Measurements from ENCODE around the gene ATAD3B. TPM values are rescaled to one million over a fixed set of nuclear protein-coding genes. Genes with fewer than 3 reads are reported as not detected.

Gene ATAD3B
- total RNA-seq, 4 donors from 2014 or later: 13.0 to 40.3 (median 17.1) TPM

DNA sequence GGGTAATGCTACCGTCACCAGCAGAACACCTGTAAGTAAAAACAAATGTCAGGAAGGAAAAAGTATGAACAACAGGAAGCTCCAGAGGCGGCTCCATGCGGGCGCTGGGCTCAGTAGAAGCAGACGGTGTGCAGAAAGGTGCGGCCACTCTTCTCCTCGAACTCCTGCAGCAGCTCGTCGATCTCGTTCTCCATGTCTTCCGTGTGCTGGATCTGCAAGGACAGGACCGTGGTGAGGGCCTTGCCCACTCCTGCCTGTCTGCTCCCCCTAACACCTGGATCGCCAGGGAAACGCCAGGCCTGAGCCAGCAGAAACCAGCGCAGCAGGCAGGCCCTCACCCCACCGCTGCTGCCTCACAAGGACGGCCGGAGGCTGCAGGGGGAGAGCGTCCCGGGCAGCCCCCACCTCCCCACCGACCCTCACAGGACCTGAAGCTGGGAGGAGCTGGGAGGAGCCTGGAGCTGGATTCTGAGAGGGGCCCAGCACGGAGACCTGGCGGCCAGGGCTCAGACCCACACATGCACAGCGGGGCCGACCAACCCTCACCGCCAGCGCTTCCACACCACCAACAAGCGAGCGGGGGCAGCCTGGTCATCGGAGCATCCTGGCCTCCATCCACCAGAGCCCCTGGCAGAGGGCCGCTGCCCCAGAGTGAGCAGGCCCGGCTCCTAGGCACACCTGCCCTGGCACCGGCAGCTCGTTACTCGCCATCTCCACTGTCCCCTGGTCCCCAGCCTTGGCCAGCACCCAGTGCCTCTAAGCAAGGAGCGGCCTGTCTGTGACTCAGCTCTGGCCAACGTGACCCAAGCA, 70.6 kb downstream of the ATAD3B start:
- TF ChIP-seq, protein P1, sequence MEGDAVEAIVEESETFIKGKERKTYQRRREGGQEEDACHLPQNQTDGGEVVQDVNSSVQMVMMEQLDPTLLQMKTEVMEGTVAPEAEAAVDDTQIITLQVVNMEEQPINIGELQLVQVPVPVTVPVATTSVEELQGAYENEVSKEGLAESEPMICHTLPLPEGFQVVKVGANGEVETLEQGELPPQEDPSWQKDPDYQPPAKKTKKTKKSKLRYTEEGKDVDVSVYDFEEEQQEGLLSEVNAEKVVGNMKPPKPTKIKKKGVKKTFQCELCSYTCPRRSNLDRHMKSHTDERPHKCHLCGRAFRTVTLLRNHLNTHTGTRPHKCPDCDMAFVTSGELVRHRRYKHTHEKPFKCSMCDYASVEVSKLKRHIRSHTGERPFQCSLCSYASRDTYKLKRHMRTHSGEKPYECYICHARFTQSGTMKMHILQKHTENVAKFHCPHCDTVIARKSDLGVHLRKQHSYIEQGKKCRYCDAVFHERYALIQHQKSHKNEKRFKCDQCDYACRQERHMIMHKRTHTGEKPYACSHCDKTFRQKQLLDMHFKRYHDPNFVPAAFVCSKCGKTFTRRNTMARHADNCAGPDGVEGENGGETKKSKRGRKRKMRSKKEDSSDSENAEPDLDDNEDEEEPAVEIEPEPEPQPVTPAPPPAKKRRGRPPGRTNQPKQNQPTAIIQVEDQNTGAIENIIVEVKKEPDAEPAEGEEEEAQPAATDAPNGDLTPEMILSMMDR (IDR thresholded peaks at IDR 0.05): no peak
- no peak for TF ChIP-seq POLR2A (IDR thresholded peaks at IDR 0.05)
- 84% methylated on average over 25 to 35 of the region's 37 CpGs for WGBS, 2 donors
- no peak overlapping the region for H3K4me3 ChIP-seq (ENCODE audit: low read depth, poor library complexity, severe bottlenecking)
- intact Hi-C loops (cut with DNase I; ENCODE audit: low total_unique reads): loop anchor here (5.0 kb wide), 1 partner anchor 1830 kb away; no protein-coding TSS in a partner anchor
- DNase-seq (ENCODE audit: low spot score in 2 of 2): no peak

DNA sequence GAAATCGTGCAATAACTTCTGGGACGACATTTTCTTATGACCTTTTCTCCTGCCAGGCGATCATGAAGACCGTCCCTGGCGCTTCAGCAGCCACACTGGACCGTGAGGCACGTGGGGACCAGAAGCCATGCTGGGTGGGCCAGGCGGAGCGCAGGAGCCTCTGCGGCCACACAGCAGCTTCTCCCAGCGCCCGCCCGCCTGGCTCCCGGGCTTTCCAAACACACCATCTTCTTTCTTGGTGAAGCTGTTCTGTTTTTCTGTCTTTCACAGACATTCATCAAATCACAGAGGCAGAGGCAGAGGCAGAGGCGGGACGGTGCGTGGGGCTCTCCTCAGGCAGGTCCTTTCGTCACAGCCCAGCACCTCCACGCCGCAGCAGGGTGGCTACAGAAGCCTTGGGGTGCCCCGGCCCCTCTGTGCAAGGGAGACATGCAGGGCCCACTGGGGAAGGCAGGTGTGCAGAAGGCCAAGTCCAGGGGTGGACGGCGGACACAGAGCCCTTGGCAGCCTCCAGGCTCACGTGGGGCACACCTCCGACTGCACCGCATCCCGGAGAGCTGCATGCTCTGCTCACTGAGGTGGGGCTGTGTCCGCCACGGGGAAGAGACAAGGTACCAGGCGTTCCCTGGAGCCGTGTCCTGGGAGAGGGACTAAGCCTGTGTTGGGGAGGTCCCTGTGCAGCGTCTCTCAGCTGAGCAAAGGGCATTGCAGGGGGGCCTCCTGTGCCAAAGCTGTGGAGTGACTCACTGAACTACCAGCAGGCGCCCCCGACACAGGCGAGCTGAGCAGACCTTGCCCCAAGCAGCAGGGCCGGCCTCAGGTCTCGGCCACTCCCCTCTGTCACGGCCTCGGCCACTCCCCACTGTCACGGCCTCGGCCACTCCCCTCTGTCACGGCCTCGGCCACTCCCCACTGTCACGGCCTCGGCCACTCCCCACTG, 71.5 kb downstream of the ATAD3B start:
- no peak overlapping the region for H3K4me3 ChIP-seq (ENCODE audit: low read depth, poor library complexity, severe bottlenecking)
- no peak for TF ChIP-seq POLR2A (IDR thresholded peaks at IDR 0.05)
- TF ChIP-seq, protein P1 (IDR thresholded peaks at IDR 0.05): no peak
- WGBS, 2 donors: 88 to 91% methylated on average over 45 of the region's 45 CpGs
- intact Hi-C loops (cut with DNase I; ENCODE audit: low total_unique reads): loop anchor here (5.0 kb wide), 1 partner anchor 1829 kb away; no protein-coding TSS in a partner anchor
- no peak for DNase-seq (ENCODE audit: low spot score in 2 of 2)

DNA sequence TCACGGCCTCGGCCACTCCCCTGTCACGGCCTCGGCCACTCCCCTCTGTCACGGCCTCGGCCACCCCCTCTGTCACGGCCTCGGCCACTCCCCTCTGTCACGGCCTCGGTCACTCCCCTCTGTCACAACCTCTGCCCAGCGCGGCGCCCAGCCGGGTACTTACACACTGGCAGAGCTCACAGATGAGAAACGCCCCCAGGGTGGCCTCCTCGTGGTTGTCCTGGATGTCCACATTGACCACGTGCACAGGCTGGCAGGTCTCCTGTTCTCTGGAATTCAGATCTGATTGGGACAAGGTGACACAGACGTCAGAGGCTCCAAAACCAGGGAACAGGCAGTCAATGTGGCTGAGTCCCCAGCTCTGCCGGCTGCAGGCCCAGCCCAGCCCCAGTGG, 72.1 kb downstream of the ATAD3B start:
- peak; percentile 37 to 93 for DNase-seq (ENCODE audit: low spot score in 2 of 2)

DNA sequence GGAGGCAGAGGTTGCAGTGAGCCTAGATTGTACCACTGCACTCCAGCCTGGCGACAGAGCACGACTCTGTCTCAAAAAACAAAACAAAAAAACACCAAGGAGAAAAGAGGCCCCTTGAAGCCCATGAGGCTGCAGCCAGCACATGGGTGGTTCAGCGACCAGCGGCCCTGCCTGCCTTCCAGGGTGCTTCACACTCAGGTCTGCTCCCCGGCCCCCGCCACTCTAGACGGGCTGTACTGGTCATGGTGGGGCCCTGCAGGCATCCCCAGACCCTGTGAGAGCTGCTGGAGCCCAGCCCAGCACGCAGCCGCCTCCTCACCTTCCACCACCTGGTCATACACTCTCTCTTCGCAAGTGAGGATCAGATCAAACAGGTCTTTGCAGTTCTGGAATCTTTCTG, 73.0 kb downstream of the ATAD3B start:
- intact Hi-C loops (cut with DNase I; ENCODE audit: low total_unique reads): loop anchor here (5.0 kb wide), 1 partner anchor 1828 kb away; no protein-coding TSS in a partner anchor
- no peak for DNase-seq (ENCODE audit: low spot score in 2 of 2)
- TF ChIP-seq, protein P1 (IDR thresholded peaks at IDR 0.05): no peak
- no peak for TF ChIP-seq POLR2A (IDR thresholded peaks at IDR 0.05)
- no peak overlapping the region for H3K4me3 ChIP-seq (ENCODE audit: low read depth, poor library complexity, severe bottlenecking)
- 83 to 92% methylated on average over 10 of the region's 10 CpGs for WGBS, 2 donors

More for the DNA sequence above, 72.1 kb downstream of the ATAD3B start:
- no peak overlapping the region for H3K4me3 ChIP-seq (ENCODE audit: low read depth, poor library complexity, severe bottlenecking)
- 68 to 76% methylated on average over 18 to 19 of the region's 19 CpGs for WGBS, 2 donors
- TF ChIP-seq POLR2A (IDR thresholded peaks at IDR 0.05): no peak
- TF ChIP-seq, protein P1 (IDR thresholded peaks at IDR 0.05): no peak
- intact Hi-C loops (cut with DNase I; ENCODE audit: low total_unique reads): loop anchor here (5.0 kb wide), 1 partner anchor 1829 kb away; no protein-coding TSS in a partner anchor

Other genes starting within 250 kb of the ATAD3B start
- 100 to 1,000 TPM in 2 of 4 donors, 10 to 100 TPM in 2; 81.7 to 121 (median 104) TPM for gene SDF4, start 239.8 kb upstream of the ATAD3B start, total RNA-seq
- 10 to 100 TPM; 12.8 to 26.1 (median 18.9) TPM for gene B3GALT6, start 239.5 kb upstream of the ATAD3B start, total RNA-seq
- 1 to 10 TPM in 2 of 4 donors, under 1 TPM in 1, not detected in 1; 0.46 to 9.8 (median 5.9) TPM for gene C1QTNF12, start 225.0 kb upstream of the ATAD3B start, total RNA-seq
- 10 to 100 TPM; 49.0 to 72.8 (median 54.0) TPM for gene UBE2J2, start 197.9 kb upstream of the ATAD3B start, total RNA-seq
- gene SCNN1D, start 191.3 kb upstream of the ATAD3B start, total RNA-seq: 1 to 10 TPM in 2 of 4 donors, under 1 TPM in 2; 0.84 to 5.3 (median 1.4) TPM
- 100 to 1,000 TPM in 3 of 4 donors, 10 to 100 TPM in 1; 98.8 to 189 (median 115) TPM for gene ACAP3, start 163.8 kb upstream of the ATAD3B start, total RNA-seq
- 10 to 100 TPM; 42.3 to 62.1 (median 53.7) TPM for gene PUSL1, start 163.2 kb upstream of the ATAD3B start, total RNA-seq
- 100 to 1,000 TPM; 101 to 185 (median 105) TPM for gene INTS11, start 147.1 kb upstream of the ATAD3B start, total RNA-seq
- gene CPTP, start 147.0 kb upstream of the ATAD3B start, total RNA-seq: 10 to 100 TPM; 51.0 to 62.9 (median 57.4) TPM
- 1 to 10 TPM in 2 of 4 donors, under 1 TPM in 2; 0.38 to 1.4 (median 0.79) TPM for gene TAS1R3, start 140.5 kb upstream of the ATAD3B start, total RNA-seq
- gene DVL1, start 122.3 kb upstream of the ATAD3B start, total RNA-seq: 100 to 1,000 TPM in 3 of 4 donors, 10 to 100 TPM in 1; 92.0 to 163 (median 113) TPM
- 10 to 100 TPM; 34.1 to 76.1 (median 35.9) TPM for gene MXRA8, start 113.2 kb upstream of the ATAD3B start, total RNA-seq
- 100 to 1,000 TPM in 3 of 4 donors, 10 to 100 TPM in 1; 97.3 to 140 (median 114) TPM for gene AURKAIP1, start 96.6 kb upstream of the ATAD3B start, total RNA-seq
- 100 to 1,000 TPM; 122 to 249 (median 142) TPM for gene CCNL2, start 72.4 kb upstream of the ATAD3B start, total RNA-seq
- 100 to 1,000 TPM in 3 of 4 donors, 10 to 100 TPM in 1; 83.4 to 122 (median 106) TPM for gene MRPL20, start 64.5 kb upstream of the ATAD3B start, total RNA-seq
- gene ANKRD65, start 50.5 kb upstream of the ATAD3B start, total RNA-seq: 10 to 100 TPM in 1 of 4 donors, 1 to 10 TPM in 3; 3.1 to 10.9 (median 6.2) TPM
- 10 to 100 TPM; 26.5 to 36.4 (median 30.1) TPM for gene VWA1, start 36.1 kb upstream of the ATAD3B start, total RNA-seq
- 1 to 10 TPM in 1 of 4 donors, under 1 TPM in 3; 0.17 to 2.1 (median 0.63) TPM for gene ATAD3C, start 22.1 kb upstream of the ATAD3B start, total RNA-seq
- 10 to 100 TPM; 23.2 to 33.3 (median 26.9) TPM for gene ATAD3A, start 40.4 kb downstream of the ATAD3B start, total RNA-seq
- 1 to 10 TPM in 2 of 4 donors, under 1 TPM in 1, not detected in 1; 0.57 to 2.6 (median 2.0) TPM for gene TMEM240, start 68.9 kb downstream of the ATAD3B start, total RNA-seq
- gene SSU72, start 103.1 kb downstream of the ATAD3B start, total RNA-seq: 100 to 1,000 TPM in 3 of 4 donors, 10 to 100 TPM in 1; 96.4 to 163 (median 123) TPM
- 10 to 100 TPM; 10.5 to 18.9 (median 13.3) TPM for gene FNDC10, start 128.4 kb downstream of the ATAD3B start, total RNA-seq
- 100 to 1,000 TPM; 117 to 216 (median 138) TPM for gene MIB2, start 143.7 kb downstream of the ATAD3B start, total RNA-seq
- gene MMP23B, start 160.4 kb downstream of the ATAD3B start, total RNA-seq: 1 to 10 TPM; 2.1 to 3.9 (median 3.2) TPM
- gene CDK11B, start 187.2 kb downstream of the ATAD3B start, total RNA-seq: 10 to 100 TPM; 19.4 to 42.3 (median 21.8) TPM
- gene SLC35E2B, start 221.0 kb downstream of the ATAD3B start, total RNA-seq: 10 to 100 TPM; 16.1 to 48.4 (median 31.4) TPM